ENCODE data around the gene GTPBP4. TPM values are rescaled to one million over a fixed set of nuclear protein-coding genes. Genes with fewer than 3 reads are reported as not detected.

GTPBP4 gene
- total and polyA plus RNA-seq, 9 of the 15 experiments (the other 6 are each of a cell fraction or from before 2014, with no cell fraction given): 79.0 to 155 (median 128) TPM

- Histone ChIP-seq H2AFZ (ENCODE audit: low read depth, low read length) (no peak overlapping the region), H3K27me3 (ENCODE audit: control insufficient read depth in 2 of 2, insufficient read depth in 2 of 2, low read length in 2 of 2) (no peaks in the 10 kb centered on the region), H3K9me1 (ENCODE audit: control insufficient read depth, insufficient read depth, low read length) (no peaks in the 10 kb centered on the region), H3K79me2 (ENCODE audit: control insufficient read depth, insufficient read depth, low read length) (no peaks in the 10 kb centered on the region), H3K4me2 (ENCODE audit: insufficient read depth, low read length) (no peak overlapping the region), H3K4me3 (no peak overlapping the region), H3K4me1 (replicated peaks in 1 of 2; ENCODE audit: control insufficient read depth in 2 of 2, insufficient read depth in 2 of 2, low read length in 2 of 2) (peaks cover 2 to 3% of the 10 kb centered on the region in 2 experiments; a peak in 2 of 5 replicates), H3K27ac (ENCODE audit: extremely low read depth, low read depth, low read length) (no peak overlapping the region), H3K36me3 (ENCODE audit: control insufficient read depth, insufficient read depth, low read length) (peaks cover 31% of the 10 kb centered on the region), H3K9me3 (replicated peaks; ENCODE audit: control insufficient read depth, insufficient read depth, low read depth, low read length) (no peaks in the 10 kb centered on the region), H3K9ac (ENCODE audit: insufficient read depth in 1 of 2, low read depth in 2 of 2, low read length in 2 of 2) (peak overlapping the region in 1 of 2 experiments; percentile 65; a peak in 1 of 4 replicates), H4K20me1 (replicated peaks; ENCODE audit: control insufficient read depth, insufficient read depth, low read length) (no peaks in the 10 kb centered on the region; the same call in 1 of the 2 replicates)
- intact Hi-C loops (cut with micrococcal nuclease): no loop called here
- CTCF ChIA-PET (ENCODE audit: low intra/inter-chr PET ratio): no interaction called here
- in situ Hi-C loops (cut with MboI): no loop called here
- BruUV-seq (replicated peaks): no TSS peak
- ATAC-seq (peak; percentile 52), FAIRE-seq (no peak), DNase-seq (ENCODE audit: extremely low read depth in 1 of 4, low spot score in 3 of 4) (peak in 1 of 4 experiments; percentile 28)
- WGBS (ENCODE audit: insufficient coverage, low coverage, missing lambda C conversion rate): 50% methylated on average over 8 of the region's 14 CpGs
- POLR2A ChIA-PET: interaction anchor here (0.6 to 3.4 kb wide), 9 partner anchors 9 to 210 kb away, joined by 3 to 25 read pairs (median 8); partner anchors contain the start of genes IDI1 and IDI2
- peak; percentile 23; the same call in 1 of the 2 replicates for TF ChIP-seq CBFA2T3 (IDR thresholded peaks at IDR 0.05)
- TF ChIP-seq JUND (IDR thresholded peaks at IDR 0.05; ENCODE audit: borderline replicate concordance, low read depth, low read length): peak; percentile 60; the same call in 1 of the 2 replicates
- TF ChIP-seq JUND (tag; IDR thresholded peaks at IDR 0.05; ENCODE audit: borderline replicate concordance, low read depth, low read length): no peak; the same call in 2 of the 3 replicates
- no peak for TF ChIP-seq KAT8 (IDR thresholded peaks at IDR 0.05; ENCODE audit: low read depth)
- peak; percentile 18; the same call in 1 of the 2 replicates for TF ChIP-seq CBFA2T2 (conservative IDR thresholded peaks at IDR 0.05)
- TF ChIP-seq FOSL1 (tag; conservative IDR thresholded peaks at IDR 0.05): peak; percentile 70
- peak; percentile 59 for TF ChIP-seq MAX (CRISPR knock-in tag; IDR thresholded peaks at IDR 0.05)
- no peak for TF ChIP-seq HMBOX1 (IDR thresholded peaks at IDR 0.05)
- TF ChIP-seq ZSCAN32 (CRISPR knock-in tag; IDR thresholded peaks at IDR 0.05): no peak
- no peak for TF ChIP-seq CREB1 (IDR thresholded peaks at IDR 0.05)
- 0 out of 2 replicates have a peak, but pooled peaks have one; percentile 12 for TF ChIP-seq CREB1 (CRISPR knock-in tag; IDR thresholded peaks at IDR 0.05)
- no peak for TF ChIP-seq ZNF23 (CRISPR knock-in tag; IDR thresholded peaks at IDR 0.05)
- TF ChIP-seq FOXJ3 (CRISPR knock-in tag; IDR thresholded peaks at IDR 0.05): no peak
- 0 out of 2 replicates have a peak, but pooled peaks have one; percentile 4 for TF ChIP-seq USF2 (CRISPR knock-in tag; IDR thresholded peaks at IDR 0.05)
- no peak for TF ChIP-seq ZBTB33 (CRISPR knock-in tag; IDR thresholded peaks at IDR 0.05)
- TF ChIP-seq JUN (IDR thresholded peaks at IDR 0.05; ENCODE audit: borderline replicate concordance, low read depth, low read length): 0 out of 2 replicates have a peak, but pooled peaks have one; percentile 36
- TF ChIP-seq JUN (CRISPR knock-in tag; IDR thresholded peaks at IDR 0.05; ENCODE audit: borderline replicate concordance): no peak
- no peak for TF ChIP-seq GTF2E2 (tag; IDR thresholded peaks at IDR 0.05)
- TF ChIP-seq FOXK2 (conservative IDR thresholded peaks at IDR 0.05 in 1 of 2, IDR thresholded peaks at IDR 0.05 in 1 of 2; ENCODE audit: low read depth in 2 of 2): no peak
- TF ChIP-seq ELF4 (CRISPR knock-in tag; IDR thresholded peaks at IDR 0.05): no peak
- peak; percentile 22; the same call in 1 of the 2 replicates for TF ChIP-seq CREM (IDR thresholded peaks at IDR 0.05; ENCODE audit: low read depth)
Observed at GRCh38 chr10:1036341-1036791, 48.1 kb downstream of the GTPBP4 start.

All from K562 (cell line).